Neutrophil (primary cell): Measurements from ENCODE around the gene EGLN2.
A peak's percentile ranks its signal among the peaks of the same experiment; 100 is the strongest.
"Not testable (repeated sequence)": the region's sequence is repeated elsewhere in the genome, so short reads cannot be mapped to it uniquely, and the experiment has no call there.

ENCODE experiments used
- H3K27ac ChIP-seq: fragments of 200-600 bp; sonication (generic); 2 replicates; pipeline ENCODE4 v1.5.1; 2016; ENCODE audit warnings: mild to moderate bottlenecking, moderate library complexity
- H3K27me3 ChIP-seq: fragments of 200-600 bp; sonication (generic); 2 replicates; pipeline ENCODE4 v1.6.0; 2016; ENCODE audit warnings: mild to moderate bottlenecking
- H3K36me3 ChIP-seq: fragments of 200-600 bp; sonication (generic); 2 replicates; pipeline ENCODE4 v1.5.1; 2017
- H3K4me1 ChIP-seq, 2 experiments: fragments of 200-600 bp in 1 of 2; sonication (generic) in 1 of 2; 1 replicate in 1 of 2; 2 replicates in 1 of 2; pipeline versions ENCODE4 v1.5.1 to v1.6.1; 2013 to 2016; ENCODE audit warnings: low read depth in 1 of 2, low read length in 1 of 2, mild to moderate bottlenecking in 1 of 2, moderate library complexity in 1 of 2; ENCODE audit not compliant: control insufficient read depth in 1 of 2, insufficient read depth in 1 of 2
- H3K4me3 ChIP-seq, 2 experiments: fragments of 200-600 bp in 1 of 2; sonication (generic) in 1 of 2; 1 replicate in 1 of 2; 2 replicates in 1 of 2; pipeline ENCODE4 v1.5.1; 2013 to 2016; ENCODE audit warnings: low read depth in 1 of 2, low read length in 1 of 2, mild to moderate bottlenecking in 1 of 2, moderate library complexity in 1 of 2
- H3K9me3 ChIP-seq: fragments of 200-600 bp; sonication (generic); 2 replicates; pipeline ENCODE4 v1.5.1; 2016
- TF ChIP-seq, protein P1 (sequence below): fragments of 200-600 bp; sonication (generic); IDR thresholded peaks from 2 replicates; pipeline ENCODE4 v1.5.1; 2016; ENCODE audit warnings: antibody characterized with exemption

EGLN2 gene

DNA sequence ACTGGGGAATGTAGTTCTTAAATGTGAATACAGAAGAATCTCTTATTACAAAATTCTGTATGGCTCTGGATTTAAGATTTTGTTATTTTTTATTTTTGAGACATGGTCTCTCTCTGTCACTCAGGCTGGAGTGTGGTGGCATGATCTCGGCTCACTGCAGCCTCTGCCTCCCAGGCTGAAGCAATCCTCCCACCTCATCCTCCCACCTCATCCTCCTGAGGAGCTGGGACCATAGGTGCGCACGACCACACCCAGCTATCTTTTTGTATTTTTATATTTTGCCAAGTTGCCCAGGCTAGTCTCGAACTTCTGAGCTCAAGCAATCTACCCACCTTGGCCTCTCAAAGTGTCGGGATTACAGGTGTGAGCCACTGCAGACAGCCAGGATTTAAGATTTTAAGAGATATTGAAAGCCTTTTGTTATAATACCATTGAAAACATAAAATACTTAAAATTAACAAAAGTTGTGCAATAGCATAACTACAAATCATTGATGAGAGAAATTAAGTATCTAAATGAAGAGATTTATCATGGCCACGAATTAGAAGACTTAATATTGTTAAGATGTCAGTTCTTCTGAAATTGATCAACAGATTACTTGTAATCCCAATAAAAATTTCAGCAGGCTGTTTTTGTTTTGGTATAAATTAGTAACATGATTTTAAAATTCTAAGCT is 37.9 kb downstream of the EGLN2 start:
- Histone ChIP-seq H3K9me3 (no peaks in the 10 kb centered on the region), H3K36me3 (no peaks in the 10 kb centered on the region), H3K4me3 (no peak overlapping the region), H3K27ac (no peak overlapping the region), H3K27me3 (no peaks in the 10 kb centered on the region), H3K4me1 (peaks cover 2 to 3% of the 10 kb centered on the region in 2 experiments)
- TF ChIP-seq, protein P1, sequence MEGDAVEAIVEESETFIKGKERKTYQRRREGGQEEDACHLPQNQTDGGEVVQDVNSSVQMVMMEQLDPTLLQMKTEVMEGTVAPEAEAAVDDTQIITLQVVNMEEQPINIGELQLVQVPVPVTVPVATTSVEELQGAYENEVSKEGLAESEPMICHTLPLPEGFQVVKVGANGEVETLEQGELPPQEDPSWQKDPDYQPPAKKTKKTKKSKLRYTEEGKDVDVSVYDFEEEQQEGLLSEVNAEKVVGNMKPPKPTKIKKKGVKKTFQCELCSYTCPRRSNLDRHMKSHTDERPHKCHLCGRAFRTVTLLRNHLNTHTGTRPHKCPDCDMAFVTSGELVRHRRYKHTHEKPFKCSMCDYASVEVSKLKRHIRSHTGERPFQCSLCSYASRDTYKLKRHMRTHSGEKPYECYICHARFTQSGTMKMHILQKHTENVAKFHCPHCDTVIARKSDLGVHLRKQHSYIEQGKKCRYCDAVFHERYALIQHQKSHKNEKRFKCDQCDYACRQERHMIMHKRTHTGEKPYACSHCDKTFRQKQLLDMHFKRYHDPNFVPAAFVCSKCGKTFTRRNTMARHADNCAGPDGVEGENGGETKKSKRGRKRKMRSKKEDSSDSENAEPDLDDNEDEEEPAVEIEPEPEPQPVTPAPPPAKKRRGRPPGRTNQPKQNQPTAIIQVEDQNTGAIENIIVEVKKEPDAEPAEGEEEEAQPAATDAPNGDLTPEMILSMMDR: no peak

DNA sequence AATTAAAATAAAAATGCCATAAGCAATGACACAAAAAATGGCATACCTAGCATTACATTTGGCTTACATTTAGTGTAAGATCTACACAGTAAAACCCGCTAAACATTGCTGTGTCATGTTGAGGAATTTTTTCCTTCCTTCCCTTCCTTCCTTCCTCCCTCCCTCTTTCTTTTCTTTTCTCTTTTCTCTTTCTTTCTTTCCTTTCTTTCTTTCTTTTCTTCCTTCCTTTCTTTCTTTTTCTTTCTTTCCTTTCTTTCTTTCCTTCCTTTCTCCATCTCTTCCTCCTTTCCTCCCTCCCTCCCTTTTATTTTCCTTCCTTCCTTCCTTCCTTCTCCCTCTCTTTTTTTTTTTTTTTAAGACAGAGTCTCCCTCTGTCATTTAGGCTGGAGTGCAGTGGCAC is 39.5 kb downstream of the EGLN2 start:
- H3K36me3 ChIP-seq, H3K27me3 ChIP-seq, H3K27ac ChIP-seq, H3K4me1 ChIP-seq, H3K9me3 ChIP-seq, H3K4me3 ChIP-seq: not testable (repeated sequence)

DNA sequence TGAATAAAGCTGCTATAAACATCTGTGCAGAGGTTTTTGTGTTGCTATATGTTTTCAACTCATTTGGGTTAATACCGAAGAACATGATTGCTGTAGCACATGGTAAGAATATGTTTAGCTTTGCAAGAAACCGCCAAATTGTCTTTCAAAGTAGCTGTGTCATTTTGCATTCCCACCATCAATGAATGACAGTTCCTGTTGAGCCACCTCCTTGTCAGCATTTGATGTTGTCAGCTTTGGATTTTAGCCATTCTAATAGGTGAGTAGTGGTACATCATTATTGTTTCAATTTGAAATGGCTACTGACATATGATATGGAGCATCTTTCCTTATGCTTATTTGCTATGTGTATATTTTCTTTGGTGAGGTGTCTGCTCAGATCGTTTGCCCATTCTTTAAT is 43.0 kb downstream of the EGLN2 start:
- peaks cover 17 to 21% of the 10 kb centered on the region in 2 experiments for H3K4me1 ChIP-seq
- H3K9me3 ChIP-seq, H3K4me3 ChIP-seq, H3K27ac ChIP-seq, H3K36me3 ChIP-seq, H3K27me3 ChIP-seq: not testable (repeated sequence)

DNA sequence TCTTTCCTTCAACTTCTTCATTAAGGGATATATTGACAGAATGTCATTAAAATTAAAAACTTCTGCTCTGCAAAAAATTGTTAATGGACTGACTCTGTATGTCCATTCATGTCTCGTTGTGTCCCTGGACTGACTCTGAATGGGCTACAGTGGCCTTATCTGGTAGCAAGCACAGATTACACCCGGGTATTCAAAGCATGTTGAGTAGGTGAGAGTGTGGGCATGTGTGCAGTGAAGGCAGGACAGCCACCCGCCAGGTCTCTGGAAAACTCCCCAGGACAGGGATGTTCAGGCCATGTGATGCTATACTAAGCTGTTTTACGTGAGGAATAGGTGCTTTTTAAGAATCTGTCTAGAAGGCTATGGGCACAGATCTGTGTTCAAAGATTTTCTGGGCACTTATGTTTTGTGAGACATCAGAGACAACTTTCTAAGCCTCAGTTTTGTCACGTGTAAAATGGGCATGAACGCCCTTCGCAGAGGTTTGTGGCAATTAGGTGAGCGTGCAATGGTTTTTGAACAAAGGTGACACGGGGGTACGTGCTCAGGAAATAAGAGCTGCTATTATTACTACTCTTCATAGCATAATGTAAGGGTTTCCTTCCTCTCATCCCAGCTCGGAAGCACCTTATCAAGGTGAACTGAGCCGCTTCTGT is 44.1 kb downstream of the EGLN2 start:
- H3K27me3 ChIP-seq, H3K9me3 ChIP-seq, H3K36me3 ChIP-seq: not testable (repeated sequence)
- peak overlapping the region; percentile 92 for H3K27ac ChIP-seq
- H3K4me1 ChIP-seq: peaks cover 17 to 21% of the 10 kb centered on the region in 2 experiments
- peak overlapping the region; percentile 53 to 56 for H3K4me3 ChIP-seq

DNA sequence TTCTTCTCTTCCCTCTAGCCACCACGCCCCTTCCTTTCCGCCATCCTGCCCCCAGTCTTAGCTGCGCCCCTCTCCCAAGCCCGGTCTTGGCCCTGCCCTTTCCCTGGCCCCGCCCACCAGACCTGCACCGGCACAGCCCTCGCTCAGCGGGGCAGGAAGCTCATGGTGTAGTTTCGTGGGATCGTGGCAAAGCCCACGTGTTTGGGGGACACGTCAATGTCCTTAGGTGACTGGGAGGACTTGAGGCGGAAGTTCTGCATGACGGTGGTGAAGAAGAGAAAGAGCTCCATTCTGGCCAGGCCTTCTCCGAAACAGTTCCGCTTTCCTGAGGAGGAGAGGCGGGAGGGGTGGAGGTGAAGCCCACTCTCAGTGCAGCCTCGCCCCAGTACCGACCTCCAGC is 44.7 kb downstream of the EGLN2 start:
- H3K9me3 ChIP-seq, H3K36me3 ChIP-seq: not testable (repeated sequence)
- H3K27me3 ChIP-seq: peaks cover 13% of the 10 kb centered on the region
- peak overlapping the region; percentile 53 to 56 for H3K4me3 ChIP-seq
- peaks cover 17 to 21% of the 10 kb centered on the region in 2 experiments for H3K4me1 ChIP-seq
- H3K27ac ChIP-seq: peak overlapping the region; percentile 92

DNA sequence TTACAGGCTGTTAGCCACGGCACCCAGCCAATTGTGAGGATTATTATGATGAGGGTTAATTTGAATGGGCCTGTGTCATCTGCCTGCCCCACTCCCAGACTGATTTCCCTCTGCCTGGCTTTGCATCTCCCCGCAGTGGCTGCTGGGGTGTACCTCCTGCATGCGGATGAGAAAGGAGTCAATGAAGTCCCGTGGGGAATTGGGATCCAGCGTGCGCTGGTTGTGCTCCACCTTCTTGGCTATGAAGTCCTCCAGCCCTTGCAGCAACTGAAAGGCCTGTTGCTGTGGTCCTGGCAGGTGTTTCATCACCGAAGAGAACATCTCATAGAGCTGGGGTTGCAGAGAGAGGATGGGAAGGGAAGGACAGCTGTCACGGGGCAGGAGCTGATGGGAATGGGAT is 47.7 kb downstream of the EGLN2 start:
- peaks cover 36% of the 10 kb centered on the region for H3K27me3 ChIP-seq
- not testable (repeated sequence) for H3K27ac ChIP-seq, H3K9me3 ChIP-seq, H3K36me3 ChIP-seq, H3K4me3 ChIP-seq
- H3K4me1 ChIP-seq: peaks cover 17 to 21% of the 10 kb centered on the region in 2 experiments

DNA sequence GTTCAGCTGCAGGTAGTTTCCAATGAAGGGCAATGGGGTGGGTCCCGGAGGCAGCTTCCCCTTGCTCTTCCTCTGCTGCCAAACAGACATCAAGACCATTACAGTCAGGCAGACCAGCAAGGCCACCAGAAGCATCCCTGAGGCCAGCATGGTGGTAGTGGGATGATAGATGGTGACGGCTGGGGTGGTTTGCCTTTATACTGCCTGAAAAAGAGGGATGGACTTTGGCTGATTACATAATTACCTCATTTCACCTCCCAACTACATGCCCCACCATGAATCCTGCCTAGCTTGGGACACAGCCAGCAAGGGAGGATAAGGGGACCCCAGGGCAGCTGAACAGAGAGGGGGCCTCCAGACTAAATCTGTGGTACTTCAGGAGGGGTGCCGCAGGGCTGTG is 51.3 kb downstream of the EGLN2 start, which contains the start of gene CYP2A6:
Gene CYP2A6, minus strand, starts transcription at position 171 of the 400 bp plus-strand sequence. Its CDS starts 21 bp downstream, at position 150.
- H3K4me3 ChIP-seq, H3K9me3 ChIP-seq, H3K4me1 ChIP-seq, H3K27ac ChIP-seq, H3K36me3 ChIP-seq: not testable (repeated sequence)
- peaks cover 36% of the 10 kb centered on the region for H3K27me3 ChIP-seq

DNA sequence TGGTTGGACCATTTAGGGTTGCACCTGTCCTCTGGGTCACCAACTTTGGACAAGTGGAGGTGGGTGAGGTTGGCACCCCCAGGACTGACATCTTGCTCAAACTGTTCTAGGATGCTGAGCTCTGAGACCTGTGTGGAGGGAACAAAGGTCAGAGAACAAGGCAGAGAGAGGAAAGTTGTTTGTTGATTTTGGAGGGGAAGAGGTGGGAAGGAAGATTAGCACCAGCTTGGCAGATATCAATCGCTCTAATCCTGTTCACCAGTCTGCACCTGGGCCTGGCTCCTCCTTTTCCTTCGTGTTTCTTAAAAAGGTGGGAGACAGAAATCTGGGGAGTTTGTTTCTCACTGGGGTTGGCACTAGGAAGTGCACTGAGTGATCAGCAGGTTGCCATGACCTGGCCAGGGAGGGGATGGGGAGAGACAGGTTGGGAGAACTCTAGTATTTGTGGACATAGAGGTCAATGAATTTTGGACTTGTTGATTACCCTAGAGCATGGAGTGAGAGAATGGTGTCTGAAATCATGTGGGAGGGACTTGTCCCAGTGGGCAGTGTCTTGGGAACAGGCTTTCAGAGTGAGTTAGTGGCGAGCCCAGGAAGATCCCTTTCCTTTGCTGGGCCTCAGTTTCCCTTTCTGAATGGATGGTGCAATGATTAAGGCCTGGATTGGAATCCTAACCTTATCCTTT is 53.6 kb downstream of the EGLN2 start:
- H3K27me3 ChIP-seq: peaks cover 33% of the 10 kb centered on the region
- H3K27ac ChIP-seq, H3K4me1 ChIP-seq, H3K4me3 ChIP-seq, H3K36me3 ChIP-seq, H3K9me3 ChIP-seq: not testable (repeated sequence)
